Measurements from ENCODE around the gene HACL1.
"Not testable (repeated sequence)": the region's sequence is repeated elsewhere in the genome, so short reads cannot be mapped to it uniquely, and the experiment has no call there.

HACL1 gene

DNA sequence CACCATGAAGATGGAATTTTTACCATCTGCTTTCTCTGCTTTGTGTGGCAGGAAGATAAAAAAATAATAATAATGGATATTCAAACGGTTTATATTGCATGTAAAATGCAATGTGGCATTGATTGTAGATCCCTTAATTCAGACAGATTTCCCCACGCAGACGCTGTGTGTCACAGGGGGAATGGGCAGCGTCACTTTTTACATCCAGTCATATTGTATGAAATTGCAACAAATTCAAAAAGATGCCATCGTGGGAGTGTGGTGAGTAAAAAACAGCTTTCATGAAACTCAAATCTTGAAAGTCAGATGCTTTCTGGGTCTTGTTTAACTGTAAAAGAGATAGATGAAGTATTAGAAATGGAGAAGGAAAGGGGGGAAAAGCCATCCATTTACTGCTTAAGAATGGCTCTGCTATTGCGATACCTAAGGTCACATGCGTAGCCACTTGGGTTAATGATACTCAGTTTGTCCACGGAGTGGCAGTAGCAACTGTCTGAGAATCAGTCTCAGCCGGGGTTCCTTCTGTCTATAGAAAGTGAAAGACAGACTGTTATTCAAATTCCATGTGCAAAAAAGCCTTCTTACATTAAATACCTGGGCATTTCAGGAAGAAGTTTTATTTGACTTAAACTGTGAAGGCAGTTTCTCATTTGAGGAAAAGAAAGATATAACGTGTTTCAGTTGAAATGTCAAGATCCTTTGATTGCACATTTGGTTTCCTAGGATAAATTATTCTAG is 28.7 kb upstream of the HACL1 start:
- peak; percentile 30 for DNase-seq

DNA sequence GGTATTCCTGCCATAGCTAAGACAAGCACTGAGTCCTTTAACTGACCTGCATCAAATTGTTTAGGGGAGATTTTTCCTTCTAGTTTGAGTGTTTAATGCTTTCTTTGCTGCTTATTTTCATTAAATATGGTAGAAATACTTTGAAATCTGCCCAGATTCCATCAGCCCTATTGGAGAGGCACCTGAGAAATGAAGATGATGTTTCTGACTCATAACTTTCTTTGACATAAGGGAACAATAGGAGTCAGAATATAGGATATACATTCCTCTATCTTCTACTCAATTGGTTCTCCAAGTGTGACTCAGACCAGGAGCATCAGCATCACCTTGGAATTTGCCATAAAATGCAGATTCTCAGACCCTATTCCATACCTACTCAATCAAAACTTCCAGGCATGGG is 27.6 kb upstream of the HACL1 start:
- DNase-seq, result no peak

DNA sequence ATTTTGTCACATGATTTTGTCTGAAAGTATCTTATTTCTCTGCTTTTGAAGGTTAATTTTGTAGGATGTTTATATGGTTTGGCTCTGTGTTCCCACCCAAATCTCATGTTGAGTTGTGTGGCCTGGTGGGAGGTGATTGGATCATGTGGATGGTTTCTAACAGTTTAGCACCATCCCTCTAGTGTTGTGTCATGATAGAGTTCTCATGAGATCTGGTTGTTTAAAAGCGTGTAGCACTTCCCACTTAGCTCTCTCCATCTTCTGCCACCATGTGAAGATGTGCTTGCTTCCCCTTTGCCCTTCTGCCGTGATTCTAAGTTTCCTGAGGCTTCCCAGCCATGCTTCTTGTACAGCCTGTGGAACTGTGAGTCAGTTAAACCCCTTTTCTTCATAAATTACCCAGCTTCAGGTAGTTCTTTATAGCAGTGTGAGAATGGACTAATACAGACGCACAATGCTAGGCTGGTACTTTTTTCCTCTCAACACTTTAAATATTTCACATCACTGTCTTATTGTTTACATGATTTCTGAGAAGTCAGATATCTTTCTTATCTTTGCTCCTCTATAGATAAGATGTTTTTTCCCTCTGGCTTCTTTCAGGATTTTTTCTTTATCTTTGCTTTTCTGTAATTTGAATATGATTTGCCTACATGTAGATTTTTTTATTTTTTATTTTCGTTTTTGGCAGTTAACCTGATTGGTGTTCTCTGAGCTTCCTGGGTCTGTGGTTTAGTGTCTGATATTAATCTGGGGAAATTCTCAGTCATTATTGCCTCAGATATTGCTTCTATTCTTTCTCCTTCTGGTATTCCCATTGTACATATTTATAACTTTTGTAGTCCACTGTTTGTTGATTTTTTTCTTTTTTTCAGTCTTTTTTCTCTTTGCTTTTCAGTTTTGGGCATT is 22.4 kb upstream of the HACL1 start:
- no peak for DNase-seq

DNA sequence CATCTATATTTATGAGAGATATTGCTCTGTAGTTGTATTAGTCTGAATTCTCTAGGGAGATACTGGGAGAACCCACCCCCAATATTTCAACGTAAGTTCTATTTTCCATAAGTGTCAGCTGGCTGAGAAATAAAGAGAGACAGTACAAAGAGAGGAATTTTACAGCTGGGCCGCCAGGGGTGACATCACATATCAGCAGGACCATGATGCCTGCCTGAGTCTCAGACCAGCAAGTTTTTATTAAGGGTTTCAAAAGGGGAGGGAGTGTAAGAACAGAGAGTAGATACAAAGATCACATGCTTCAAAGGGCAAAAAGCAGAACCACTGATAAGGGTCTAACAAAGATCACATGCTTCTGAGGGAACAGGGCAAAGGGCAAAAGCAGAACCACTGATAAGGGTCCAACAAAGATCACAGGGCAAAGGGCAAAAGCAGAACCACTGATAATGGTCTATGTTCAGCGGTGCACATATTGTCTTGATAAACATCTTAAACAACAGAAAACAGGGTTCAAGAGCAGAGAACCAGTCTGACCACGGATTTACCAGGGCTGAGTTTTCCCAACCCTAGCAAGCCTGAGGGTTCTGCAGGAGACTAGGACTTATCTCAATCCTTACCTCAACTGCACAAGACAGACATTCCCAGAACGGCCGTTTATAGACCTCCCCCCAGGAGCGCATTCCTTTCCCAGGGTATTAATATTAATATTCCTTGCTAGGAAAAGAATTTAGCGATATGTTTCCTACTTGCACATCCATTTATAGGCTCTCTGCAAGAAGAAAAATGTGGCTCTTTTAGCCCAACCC is 18.5 kb upstream of the HACL1 start:
- not testable (repeated sequence) for DNase-seq

DNA sequence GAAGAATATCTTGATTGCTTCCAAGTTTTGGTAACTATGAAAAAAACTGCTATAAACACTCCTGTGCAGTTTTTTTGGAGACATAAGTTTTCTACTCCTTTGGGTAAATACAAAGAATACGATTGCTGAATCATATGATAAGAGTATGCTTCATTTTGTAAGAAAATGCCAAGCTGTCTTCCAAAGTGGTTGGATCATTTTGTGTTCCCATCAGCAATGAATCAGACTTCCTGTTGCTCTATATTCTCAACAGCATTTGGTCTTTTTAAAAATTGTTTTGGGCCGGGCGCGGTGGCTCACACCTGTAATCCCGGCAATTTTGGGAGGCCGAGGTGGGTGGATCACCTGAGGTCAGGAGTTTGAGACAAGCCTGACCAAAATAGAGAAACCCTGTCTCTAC is 14.7 kb upstream of the HACL1 start:
- no peak for DNase-seq

DNA sequence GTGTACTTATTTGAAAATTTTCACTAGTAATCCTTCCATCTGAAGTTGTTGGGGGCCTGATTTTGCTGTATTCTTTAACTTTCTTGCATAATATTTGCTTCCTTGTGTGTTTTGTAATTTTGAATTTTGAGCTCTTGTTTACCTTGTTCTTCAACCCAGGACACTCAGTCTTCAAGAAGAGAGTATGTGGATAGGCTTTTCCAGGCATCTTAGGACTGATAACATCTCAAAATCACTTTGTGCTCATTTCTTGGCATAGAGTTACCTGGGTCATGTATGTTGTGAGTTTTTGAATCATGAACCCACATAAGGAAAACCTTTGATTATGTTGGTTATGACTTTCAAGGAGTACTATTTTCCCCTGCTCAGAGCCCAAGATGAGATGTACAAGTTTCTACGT is 13.6 kb upstream of the HACL1 start:
- no peak for DNase-seq

DNA sequence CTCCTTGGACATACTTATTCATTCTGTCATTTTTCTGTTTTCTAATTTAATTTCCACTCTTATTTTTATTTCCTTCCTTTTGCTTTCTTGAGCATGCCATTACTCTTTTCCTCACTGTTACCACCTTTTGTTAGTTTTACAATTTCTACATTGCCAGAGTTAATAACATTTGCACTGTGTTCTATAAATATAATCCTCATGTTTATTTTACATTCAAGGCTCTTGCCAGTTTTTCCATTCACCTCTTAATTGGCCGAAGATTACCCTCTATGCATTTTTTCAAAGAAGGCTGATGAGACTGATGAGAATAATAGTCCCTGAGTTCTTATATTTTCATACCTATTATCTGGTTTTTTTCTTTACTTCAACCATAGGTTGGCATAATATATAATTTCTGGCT is 10.6 kb upstream of the HACL1 start:
- DNase-seq, result no peak

DNA sequence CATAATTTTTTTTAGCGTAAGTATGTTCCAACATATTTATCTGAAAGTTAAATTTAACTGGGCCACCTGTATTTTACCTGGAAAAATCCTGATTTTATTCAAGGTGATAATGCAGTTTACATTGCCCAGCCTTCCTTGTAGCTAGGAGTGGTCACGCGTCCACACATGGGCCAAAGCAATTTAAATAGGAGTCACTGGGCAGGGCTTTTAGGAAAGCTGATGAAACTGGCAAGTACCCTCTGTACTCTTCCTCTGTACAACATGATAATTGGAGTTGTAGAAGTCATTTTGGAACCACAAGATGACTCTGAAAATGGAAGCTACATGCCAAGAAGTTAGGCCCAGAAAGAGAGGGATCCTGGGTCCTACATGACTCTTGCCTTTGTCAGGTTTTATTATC is 9.6 kb upstream of the HACL1 start:
- DNase-seq, result no peak

DNA sequence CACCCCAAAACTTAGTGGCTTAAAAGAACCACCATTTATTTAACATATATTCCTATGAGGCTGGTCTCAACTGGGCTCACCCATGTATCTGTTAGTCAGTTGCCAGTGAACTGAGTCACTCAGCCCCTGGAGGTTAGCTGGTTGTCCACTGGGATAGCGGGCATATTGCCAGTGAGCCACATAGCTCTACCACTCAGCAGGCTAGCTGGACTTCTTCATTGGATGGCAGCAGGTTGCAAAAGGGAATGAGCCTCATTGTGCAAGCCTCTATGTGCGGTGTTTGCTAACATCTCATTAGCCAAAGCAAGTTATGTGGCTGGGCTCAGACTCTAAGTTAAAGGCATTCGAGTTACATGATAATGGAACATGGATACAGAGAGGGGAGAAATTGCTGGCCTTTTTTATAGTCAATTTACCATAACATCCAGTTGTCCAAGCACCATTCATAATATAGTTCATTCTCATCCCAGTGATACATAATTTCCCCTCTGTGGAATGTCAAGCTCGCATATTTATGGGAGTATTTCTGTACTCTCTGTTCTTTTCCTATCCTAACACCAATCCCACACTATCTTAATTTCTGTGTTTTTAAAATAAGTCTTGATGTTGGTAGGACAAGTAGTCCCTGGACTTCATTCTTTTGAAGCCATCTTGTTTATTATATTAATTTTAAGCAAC is 8.9 kb upstream of the HACL1 start:
- DNase-seq, result no peak

DNA sequence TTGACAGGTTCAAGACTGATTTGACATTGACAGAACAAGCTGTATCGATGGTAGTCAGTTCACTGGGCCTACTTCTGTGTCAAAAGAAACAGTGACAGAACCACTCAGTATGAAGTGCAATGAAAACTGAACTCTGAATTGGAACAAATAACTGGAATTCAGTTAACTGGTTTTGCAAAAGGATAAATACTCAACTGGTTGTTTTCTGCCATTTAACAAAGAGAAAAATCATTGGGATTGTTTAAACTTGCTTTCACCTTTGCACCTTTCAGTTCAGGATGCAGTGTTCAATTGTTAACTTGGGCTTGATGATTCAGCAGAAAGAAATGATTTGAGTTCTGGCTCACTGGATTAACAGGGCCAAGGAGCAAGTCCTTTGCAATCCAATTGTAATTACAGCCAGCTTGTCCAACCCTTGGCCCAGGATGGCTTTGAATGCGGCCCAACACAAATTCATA is 5.1 kb upstream of the HACL1 start:
- DNase-seq, result no peak

DNA sequence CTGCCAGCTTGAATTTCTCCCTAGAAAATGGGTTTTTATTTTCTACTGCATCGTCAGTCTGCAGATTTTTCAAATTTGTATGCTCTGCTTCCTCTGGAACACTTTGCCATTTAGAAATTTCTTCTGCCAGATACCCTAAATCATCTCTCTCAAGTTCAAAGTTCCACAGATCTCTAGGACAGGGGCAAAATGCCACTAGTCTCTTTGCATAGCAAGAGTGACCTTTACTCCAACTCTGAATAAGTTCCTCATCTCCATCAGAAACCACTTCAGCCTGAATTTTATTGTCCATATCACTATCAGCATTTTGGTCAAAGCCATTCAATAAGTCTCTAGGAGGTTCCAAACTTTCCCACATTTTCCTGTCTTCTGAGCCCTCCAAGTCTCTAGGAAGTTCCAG is 3.2 kb upstream of the HACL1 start:
- not testable (repeated sequence) for DNase-seq

DNA sequence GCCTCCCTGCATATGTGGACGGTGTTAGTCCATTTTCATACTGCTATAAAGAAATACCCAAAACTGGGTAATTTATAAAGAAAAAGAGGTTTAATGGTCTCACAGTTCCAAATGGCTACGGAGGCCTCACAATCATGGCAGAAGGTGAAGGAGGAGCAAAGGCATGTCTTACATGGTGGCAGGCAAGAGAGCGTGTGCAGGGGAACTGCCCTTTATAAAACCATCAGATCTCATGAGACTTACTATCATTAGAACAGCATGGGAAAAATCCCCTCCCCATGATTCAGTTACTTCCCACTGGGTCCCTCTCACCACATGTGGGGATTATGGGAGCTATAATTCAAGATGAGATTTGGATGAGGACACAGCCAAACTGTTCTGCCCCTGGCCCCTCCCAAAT is 1.4 kb upstream of the HACL1 start:
- DNase-seq, result not testable (repeated sequence)

DNA sequence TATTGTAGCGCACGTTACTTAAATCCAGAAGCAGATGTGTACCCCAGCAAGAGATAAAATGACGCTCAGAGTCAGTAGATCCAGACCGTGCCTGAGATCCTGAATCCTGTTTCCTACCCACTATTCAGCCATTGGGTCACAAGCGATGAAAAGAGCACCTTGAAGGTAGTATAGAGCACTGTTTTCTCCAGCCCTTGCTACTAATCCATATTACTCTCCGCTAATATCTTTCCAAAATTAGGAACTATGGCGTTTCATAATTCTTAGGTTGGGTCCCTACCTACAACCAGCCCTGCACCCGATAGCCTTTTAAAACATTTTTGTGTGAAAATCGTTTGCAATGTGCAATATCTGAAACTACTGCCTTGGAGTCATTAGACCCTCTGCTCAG is 772 bp upstream of the HACL1 start:
- no peak for DNase-seq

DNA sequence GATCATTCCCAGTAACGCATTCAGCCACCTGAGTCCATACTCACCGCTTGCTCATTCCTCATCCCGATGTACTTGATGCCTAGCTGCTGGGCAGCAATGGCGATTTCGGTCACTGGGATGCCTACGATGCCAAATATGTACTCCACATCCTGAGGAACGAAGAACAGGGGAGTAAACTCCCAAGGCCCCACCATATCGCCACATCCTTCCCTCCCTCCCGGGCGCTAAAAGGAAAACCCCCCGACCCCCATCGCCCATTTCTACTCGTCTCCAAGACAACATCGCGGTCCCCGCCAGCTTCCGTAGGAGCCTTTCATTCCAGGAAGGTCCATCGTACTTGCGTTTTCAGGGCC is 347 bp downstream of the HACL1 start:
- no peak for DNase-seq

DNA sequence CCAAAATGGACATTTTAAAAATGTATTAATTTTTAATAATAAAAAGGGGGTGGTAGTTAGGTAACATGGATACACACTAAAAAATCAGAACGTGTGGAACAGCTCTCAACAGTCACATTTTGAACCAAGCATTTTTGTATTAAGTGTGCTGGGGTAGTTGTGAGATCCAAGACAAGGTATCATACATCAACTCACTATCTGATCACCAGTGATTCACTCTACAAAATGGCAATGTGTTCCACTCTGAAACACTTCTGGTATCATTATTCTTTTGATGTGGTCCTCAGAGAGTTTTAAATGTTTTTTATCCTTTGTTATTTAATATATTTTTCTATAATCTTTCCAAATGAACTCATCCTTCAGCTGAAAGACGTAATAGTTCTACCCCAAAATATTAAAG is 5.4 kb downstream of the HACL1 start:
- DNase-seq, result no peak

DNA sequence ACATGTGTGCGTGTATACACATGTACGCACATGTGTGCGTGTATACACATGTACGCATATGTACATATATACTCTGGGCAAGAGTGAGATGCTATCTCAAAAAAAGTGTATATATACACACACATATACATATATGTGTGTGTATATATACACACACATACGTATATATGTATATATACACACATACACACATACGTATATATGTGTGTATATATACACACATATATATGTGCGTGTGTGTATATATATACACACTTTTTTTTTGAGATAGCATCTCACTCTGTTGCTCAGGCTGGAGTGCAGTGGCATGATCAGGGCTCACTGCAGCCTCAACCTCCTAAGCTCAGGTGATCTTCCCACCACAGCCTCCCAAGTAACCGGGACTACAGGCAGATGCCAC is 8.4 kb downstream of the HACL1 start:
- DNase-seq, result no peak

DNA sequence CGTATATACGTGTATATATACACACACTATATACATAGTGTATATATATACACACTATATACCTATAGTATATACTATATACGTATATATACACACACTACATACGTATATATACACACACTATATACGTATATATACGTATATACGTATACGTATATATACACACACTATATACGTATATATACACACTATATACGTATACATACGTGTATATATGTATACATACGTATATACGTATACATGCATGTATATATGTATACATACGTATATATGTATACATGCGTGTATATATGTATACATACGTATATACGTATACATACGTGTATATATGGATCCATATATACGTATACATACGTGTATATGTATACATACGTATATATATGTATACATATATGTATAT is 9.4 kb downstream of the HACL1 start:
- no peak for DNase-seq

DNA sequence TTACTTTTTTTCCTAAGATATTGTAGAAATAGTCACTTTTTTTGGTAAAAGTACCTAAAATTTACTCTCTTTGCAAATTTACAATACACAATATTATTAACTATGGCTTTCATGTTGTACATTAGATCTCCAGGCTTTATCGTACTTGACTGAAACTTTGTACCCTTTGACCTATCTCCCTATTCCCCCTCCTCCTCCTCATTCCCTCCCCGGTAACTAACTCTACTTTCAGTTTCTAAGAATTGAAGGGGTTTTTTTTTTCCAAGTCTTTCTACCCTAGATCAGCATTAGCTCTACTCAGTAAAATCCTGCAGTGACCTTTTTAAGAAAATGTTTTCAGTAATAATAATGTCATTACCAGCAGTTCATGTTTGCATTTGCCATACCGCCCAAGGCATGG is 10.1 kb downstream of the HACL1 start:
- DNase-seq, result no peak

DNA sequence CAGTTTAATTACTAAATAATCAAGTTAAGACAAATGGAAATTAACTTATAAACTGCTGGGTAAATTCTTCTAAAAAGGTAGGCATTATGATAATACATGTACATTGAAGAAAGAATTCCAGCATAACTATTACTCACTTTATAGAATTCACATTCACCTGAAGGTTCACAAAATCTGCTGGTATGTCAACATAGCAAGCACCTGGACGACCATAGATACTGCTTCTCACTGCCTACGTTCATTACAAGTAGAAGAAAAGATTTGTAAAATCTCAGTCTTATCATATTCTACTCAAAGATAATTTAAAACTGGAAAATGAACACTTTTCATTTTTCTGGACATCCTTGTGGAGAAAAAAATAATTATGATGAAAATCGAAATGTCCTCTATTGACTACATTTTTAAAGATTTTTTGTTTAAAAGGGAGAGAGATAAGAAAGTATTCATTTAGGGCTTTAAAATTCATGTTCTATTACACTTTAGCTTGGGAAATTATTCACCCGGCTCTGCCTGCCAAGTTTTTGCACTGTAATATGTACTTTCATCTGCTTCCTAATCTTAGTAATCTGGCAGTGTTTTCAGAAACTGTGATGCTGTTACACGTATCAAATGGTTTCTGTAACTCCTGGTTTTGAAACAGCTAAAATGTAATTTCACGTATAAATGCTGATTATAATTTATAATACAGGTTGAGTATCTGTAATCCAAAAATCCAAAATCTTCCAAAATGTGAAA is 16.1 kb downstream of the HACL1 start:
- no peak for DNase-seq

DNA sequence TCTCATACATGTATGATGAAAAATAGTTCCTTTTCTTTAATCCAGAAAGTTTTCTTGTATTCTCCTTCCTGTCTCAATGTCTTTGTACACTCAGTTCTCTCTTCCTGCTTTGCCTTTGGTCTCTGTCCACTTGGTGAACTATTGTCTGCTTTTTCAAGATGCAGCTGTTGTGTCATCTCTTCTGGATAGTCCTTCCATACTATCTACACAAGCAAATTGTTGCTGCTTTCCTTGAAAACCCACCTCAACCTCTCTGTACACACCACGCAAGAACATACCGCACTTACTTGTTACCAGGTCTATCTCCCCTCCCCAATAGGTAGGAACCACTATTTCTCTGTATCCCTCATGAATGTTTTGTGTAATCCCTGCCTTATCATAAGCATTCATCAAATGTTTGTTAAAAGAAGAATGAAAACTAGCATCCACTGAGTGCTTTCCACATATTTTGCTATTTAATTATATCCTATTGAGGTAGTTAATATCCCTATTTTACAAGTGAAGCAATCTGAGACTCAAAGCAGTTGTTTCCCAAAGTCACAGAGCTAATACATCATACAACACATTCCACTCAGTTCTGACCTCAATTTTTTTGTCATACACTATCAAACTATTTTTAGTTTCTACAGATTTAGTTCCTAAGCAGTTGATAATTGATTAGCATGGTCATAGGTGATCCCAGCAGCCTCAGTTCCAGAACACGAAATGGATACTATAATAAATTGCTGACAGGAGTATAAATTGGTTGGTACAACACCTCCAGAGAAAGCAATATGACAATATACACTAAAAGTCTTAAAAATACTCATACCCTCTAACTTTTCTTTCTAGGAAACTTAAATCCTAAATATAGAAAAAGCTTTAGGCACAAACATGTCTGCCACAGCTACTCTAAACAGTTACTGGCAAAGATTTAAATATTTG is 19.6 kb downstream of the HACL1 start:
- DNase-seq, result no peak

DNA sequence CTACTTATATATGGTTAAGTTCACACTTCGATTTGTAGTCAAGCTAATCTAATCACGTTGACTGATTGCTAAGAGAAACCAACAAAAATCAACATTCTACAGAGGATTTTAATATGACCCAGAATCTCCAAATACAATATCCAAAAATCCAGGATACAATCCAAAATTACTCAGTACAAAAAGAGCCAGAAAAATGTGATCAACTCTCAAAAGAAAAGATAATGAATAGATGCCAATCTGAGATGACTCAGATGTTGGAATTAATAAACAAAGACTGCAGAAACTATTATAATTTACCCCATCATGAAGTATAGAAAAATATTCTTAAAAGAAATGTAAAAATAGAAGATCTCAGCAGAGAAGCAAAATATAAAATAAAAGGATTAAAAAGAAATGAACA is 22.3 kb downstream of the HACL1 start:
- no peak for DNase-seq
